ENCODE data around the gene SETD1B.

Gene SETD1B

GRCh38 chr12:121796855-121797751 lies 6.7 kb upstream of the SETD1B start:
- TF ChIP-seq, protein P1, sequence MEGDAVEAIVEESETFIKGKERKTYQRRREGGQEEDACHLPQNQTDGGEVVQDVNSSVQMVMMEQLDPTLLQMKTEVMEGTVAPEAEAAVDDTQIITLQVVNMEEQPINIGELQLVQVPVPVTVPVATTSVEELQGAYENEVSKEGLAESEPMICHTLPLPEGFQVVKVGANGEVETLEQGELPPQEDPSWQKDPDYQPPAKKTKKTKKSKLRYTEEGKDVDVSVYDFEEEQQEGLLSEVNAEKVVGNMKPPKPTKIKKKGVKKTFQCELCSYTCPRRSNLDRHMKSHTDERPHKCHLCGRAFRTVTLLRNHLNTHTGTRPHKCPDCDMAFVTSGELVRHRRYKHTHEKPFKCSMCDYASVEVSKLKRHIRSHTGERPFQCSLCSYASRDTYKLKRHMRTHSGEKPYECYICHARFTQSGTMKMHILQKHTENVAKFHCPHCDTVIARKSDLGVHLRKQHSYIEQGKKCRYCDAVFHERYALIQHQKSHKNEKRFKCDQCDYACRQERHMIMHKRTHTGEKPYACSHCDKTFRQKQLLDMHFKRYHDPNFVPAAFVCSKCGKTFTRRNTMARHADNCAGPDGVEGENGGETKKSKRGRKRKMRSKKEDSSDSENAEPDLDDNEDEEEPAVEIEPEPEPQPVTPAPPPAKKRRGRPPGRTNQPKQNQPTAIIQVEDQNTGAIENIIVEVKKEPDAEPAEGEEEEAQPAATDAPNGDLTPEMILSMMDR (IDR thresholded peaks at IDR 0.05; ENCODE audit: low read depth, low read length, missing control alignments) = no peak
- H3K4me3 ChIP-seq (replicated peaks; ENCODE audit: low read depth, low read length) = peak overlapping the region; percentile 63
- DNase-seq (ENCODE audit: extremely low read depth, low read depth) = no peak

DNA sequence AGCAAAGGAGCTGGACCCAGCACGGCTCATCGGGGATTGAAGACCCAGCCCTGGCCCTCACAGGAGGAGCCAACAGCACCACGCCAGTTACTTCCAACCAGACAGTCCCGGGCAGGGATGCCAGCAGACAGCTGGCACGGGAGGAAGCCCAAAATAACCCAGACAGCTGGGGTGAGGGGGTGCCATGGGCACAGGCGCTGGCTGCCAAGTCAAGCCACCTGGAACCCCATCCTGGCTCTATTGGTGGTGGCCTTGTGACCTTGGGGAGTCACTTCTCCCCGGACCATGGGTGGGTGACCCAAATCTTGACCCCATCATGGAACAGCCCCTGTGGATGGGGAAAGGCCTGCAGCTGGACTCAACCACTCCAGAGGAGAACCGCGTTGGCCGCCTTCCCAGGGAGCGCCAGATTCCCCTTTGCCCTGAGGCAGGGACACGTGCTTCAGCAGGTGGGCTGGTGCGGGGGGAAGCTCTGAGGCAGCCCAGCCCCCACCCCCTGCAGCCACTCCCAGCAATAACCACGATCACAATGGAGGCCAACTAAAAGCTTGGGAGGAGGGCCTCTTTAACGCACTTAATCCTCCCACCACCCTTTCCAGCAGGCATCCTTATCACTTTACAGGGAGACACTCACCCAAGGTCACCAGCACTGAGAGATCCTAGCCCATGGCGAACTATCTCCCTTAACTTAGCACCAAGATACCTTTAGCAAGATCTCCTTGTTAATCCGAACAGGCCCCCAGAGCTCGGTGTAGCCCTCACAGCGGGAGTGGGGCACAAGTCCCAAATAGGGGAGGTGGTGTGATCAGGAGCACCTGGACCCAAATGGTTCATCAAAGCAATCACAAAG lies 5.6 kb upstream of the SETD1B start:
- no peak for DNase-seq (ENCODE audit: extremely low read depth, low read depth)
- TF ChIP-seq, protein P1 (IDR thresholded peaks at IDR 0.05; ENCODE audit: low read depth, low read length, missing control alignments) = no peak

DNA sequence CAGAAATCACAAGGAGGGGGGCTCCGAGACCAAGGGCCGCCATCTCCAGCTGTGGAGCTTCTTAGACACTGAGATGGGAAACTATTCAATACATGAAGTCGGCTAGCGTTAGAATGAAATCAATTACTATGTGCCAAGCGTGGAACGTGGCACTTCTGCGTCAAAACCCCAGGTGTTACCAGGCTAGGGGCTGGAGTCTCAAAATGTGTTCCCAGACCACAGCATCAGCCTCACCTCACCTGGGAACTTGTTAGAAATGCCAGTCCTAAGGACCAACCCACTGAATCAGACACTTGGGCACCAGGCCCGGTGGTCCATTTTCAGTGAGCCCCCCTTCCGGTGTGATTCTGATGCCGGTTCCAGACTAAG lies 5.0 kb upstream of the SETD1B start:
- DNase-seq (ENCODE audit: extremely low read depth, low read depth) = no peak
- H3K4me3 ChIP-seq (replicated peaks; ENCODE audit: low read depth, low read length) = peak overlapping the region; percentile 63
- TF ChIP-seq, protein P1 (IDR thresholded peaks at IDR 0.05; ENCODE audit: low read depth, low read length, missing control alignments) = no peak

More for the DNA sequence above, 5.6 kb upstream of the SETD1B start:
- peak overlapping the region; percentile 63 for H3K4me3 ChIP-seq (replicated peaks; ENCODE audit: low read depth, low read length)

- DNase-seq (ENCODE audit: extremely low read depth, low read depth) = no peak
- peak overlapping the region; percentile 63 for H3K4me3 ChIP-seq (replicated peaks; ENCODE audit: low read depth, low read length)
- TF ChIP-seq, protein P1 (IDR thresholded peaks at IDR 0.05; ENCODE audit: low read depth, low read length, missing control alignments) = no peak
Measured at GRCh38 chr12:121799156-121799841, 4.5 kb upstream of the SETD1B start.

GRCh38 chr12:121799842-121800693 lies 3.7 kb upstream of the SETD1B start:
- H3K4me3 ChIP-seq (replicated peaks; ENCODE audit: low read depth, low read length) = peak overlapping the region; percentile 63
- no peak for DNase-seq (ENCODE audit: extremely low read depth, low read depth)
- TF ChIP-seq, protein P1 (IDR thresholded peaks at IDR 0.05; ENCODE audit: low read depth, low read length, missing control alignments) = no peak

All from HFF-Myc (cell line).